ENCODE results near the gene SLC13A3. TPM values are rescaled to one million over a fixed set of nuclear protein-coding genes. Genes with fewer than 3 reads are reported as not detected.

Gene SLC13A3
- total and polyA plus RNA-seq, 2 of the 4 experiments (the other 2 are of a cell fraction): 2.5 to 4.2 TPM

DNA sequence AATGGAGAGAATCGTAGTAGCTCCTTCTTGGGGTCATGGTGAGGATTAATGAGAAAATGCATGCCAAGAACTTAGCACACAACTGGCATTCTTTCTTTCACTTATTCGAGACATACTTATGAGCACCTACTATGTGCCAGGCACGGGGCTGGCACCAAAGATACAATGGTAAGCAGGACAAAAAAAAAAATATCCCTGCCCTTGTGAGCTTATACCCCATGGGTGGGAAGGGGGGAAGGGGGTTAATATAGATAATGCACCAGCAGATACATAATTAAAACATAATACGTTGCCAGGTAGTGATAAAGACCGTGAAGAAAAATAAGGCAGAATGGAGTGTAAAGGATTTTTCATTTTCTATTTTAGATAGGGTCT, 8.3 kb downstream of the SLC13A3 start:
- 80% methylated on average over 1 of the region's 5 CpGs; no CpG with 5 or more reads in 1 of the 2 experiments for WGBS, 2 experiments (ENCODE audit: extremely low coverage in 2 of 2, insufficient read length in 1 of 2)
- Histone ChIP-seq H3K79me1 (ENCODE audit: low read depth in 1 of 2, low read length in 2 of 2) (no peaks in the 10 kb centered on the region), H3K36me3 (ENCODE audit: control insufficient read depth, insufficient read depth, low read length) (no peaks in the 10 kb centered on the region), H3K23ac (ENCODE audit: low read depth, low read length) (no peak overlapping the region), H3K9me3 (ENCODE audit: control insufficient read depth, insufficient read depth, low read length) (no peaks in the 10 kb centered on the region), H3K27ac (ENCODE audit: insufficient read depth, low read length) (no peak overlapping the region), H2BK20ac (ENCODE audit: low read depth, low read length) (no peak overlapping the region), H3K4me1 (ENCODE audit: control insufficient read depth, insufficient read depth, low read length) (peaks cover 3% of the 10 kb centered on the region; the same call in 1 of the 2 replicates), H2BK15ac (ENCODE audit: low read depth, low read length) (no peak overlapping the region), H4K8ac (ENCODE audit: low read depth in 2 of 2, low read length in 2 of 2) (no peak overlapping the region), H3K4me2 (ENCODE audit: low read depth, low read length) (no peak overlapping the region), H4K20me1 (ENCODE audit: insufficient read depth, low read length) (no peaks in the 10 kb centered on the region), H3K9me1 (ENCODE audit: insufficient read depth, low read length) (no peaks in the 10 kb centered on the region), H3K18ac (ENCODE audit: low read depth, low read length) (no peak overlapping the region), H4K91ac (ENCODE audit: insufficient read depth, low read depth, low read length) (no peak overlapping the region), H3K56ac (ENCODE audit: extremely low read depth, insufficient read depth, low read length) (no peak overlapping the region), H3K14ac (replicated peaks; ENCODE audit: low read depth, low read length) (no peak overlapping the region), H3K4ac (ENCODE audit: low read depth, low read length) (no peak overlapping the region), H2BK5ac (ENCODE audit: low read depth, low read length, poor library complexity, severe bottlenecking) (no peak overlapping the region), H2AK5ac (ENCODE audit: low read depth, low read length) (no peak overlapping the region), H3K9ac (ENCODE audit: low read depth, low read length) (no peak overlapping the region), H3K4me3 (ENCODE audit: insufficient read depth, low read depth, low read length) (no peak overlapping the region), H2AK9ac (replicated peaks; ENCODE audit: low read depth, low read length, poor library complexity) (no peak overlapping the region), H3K27me3 (ENCODE audit: control insufficient read depth, insufficient read depth, low read length) (peaks cover 2% of the 10 kb centered on the region), H4K5ac (ENCODE audit: low read depth, low read length) (no peak overlapping the region), H2BK120ac (ENCODE audit: low read depth, low read length) (no peak overlapping the region), H2AFZ (replicated peaks; ENCODE audit: low read length, poor library complexity) (no peak overlapping the region)
- ChIA-PET POLR2A (ENCODE audit: unreplicated experiment) (no interaction called here), CTCF (no interaction called here)
- TF ChIP-seq, protein P1, sequence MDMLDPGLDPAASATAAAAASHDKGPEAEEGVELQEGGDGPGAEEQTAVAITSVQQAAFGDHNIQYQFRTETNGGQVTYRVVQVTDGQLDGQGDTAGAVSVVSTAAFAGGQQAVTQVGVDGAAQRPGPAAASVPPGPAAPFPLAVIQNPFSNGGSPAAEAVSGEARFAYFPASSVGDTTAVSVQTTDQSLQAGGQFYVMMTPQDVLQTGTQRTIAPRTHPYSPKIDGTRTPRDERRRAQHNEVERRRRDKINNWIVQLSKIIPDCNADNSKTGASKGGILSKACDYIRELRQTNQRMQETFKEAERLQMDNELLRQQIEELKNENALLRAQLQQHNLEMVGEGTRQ (IDR thresholded peaks at IDR 0.05; ENCODE audit: low read depth, low read length): no peak
- TF ChIP-seq SMC3 (IDR thresholded peaks at IDR 0.05; ENCODE audit: low read depth, low read length): no peak
- TF ChIP-seq RFX5 (IDR thresholded peaks at IDR 0.05; ENCODE audit: low read depth, low read length): no peak
- TF ChIP-seq MAZ (IDR thresholded peaks at IDR 0.05; ENCODE audit: borderline replicate concordance, low read depth, low read length): no peak
- TF ChIP-seq POLR2A (IDR thresholded peaks at IDR 0.05; ENCODE audit: low read depth, low read length): no peak
- no peak for TF ChIP-seq FOS (IDR thresholded peaks at IDR 0.05; ENCODE audit: low read depth, low read length)
- no peak for TF ChIP-seq RCOR1 (IDR thresholded peaks at IDR 0.05; ENCODE audit: insufficient replicate concordance, low read length)
- TF ChIP-seq MAFK (IDR thresholded peaks at IDR 0.05; ENCODE audit: low read depth, low read length): no peak
- no peak for TF ChIP-seq NFE2L2 (IDR thresholded peaks at IDR 0.05; ENCODE audit: low read depth, low read length)
- TF ChIP-seq BHLHE40 (IDR thresholded peaks at IDR 0.05; ENCODE audit: low read depth, low read length): no peak
- TF ChIP-seq, protein P2, sequence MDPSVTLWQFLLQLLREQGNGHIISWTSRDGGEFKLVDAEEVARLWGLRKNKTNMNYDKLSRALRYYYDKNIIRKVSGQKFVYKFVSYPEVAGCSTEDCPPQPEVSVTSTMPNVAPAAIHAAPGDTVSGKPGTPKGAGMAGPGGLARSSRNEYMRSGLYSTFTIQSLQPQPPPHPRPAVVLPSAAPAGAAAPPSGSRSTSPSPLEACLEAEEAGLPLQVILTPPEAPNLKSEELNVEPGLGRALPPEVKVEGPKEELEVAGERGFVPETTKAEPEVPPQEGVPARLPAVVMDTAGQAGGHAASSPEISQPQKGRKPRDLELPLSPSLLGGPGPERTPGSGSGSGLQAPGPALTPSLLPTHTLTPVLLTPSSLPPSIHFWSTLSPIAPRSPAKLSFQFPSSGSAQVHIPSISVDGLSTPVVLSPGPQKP (IDR thresholded peaks at IDR 0.05; ENCODE audit: borderline replicate concordance, low read depth, low read length): no peak
- TF ChIP-seq CHD1 (IDR thresholded peaks at IDR 0.05; ENCODE audit: low read depth, low read length): no peak
- no peak for TF ChIP-seq RAD21 (IDR thresholded peaks at IDR 0.05; ENCODE audit: low read length)
- TF ChIP-seq MXI1 (IDR thresholded peaks at IDR 0.05; ENCODE audit: borderline replicate concordance, low read depth, low read length): no peak
- no peak for TF ChIP-seq CEBPB (IDR thresholded peaks at IDR 0.05; ENCODE audit: low read depth, low read length)
- TF ChIP-seq, protein P3, sequence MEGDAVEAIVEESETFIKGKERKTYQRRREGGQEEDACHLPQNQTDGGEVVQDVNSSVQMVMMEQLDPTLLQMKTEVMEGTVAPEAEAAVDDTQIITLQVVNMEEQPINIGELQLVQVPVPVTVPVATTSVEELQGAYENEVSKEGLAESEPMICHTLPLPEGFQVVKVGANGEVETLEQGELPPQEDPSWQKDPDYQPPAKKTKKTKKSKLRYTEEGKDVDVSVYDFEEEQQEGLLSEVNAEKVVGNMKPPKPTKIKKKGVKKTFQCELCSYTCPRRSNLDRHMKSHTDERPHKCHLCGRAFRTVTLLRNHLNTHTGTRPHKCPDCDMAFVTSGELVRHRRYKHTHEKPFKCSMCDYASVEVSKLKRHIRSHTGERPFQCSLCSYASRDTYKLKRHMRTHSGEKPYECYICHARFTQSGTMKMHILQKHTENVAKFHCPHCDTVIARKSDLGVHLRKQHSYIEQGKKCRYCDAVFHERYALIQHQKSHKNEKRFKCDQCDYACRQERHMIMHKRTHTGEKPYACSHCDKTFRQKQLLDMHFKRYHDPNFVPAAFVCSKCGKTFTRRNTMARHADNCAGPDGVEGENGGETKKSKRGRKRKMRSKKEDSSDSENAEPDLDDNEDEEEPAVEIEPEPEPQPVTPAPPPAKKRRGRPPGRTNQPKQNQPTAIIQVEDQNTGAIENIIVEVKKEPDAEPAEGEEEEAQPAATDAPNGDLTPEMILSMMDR (conservative IDR thresholded peaks at IDR 0.05; ENCODE audit: low read depth, low read length): no peak
- dilution Hi-C loops (cut with HindIII; ENCODE audit: low sequenced_read_pairs, unreplicated experiment): no loop called here
- no peak for DNase-seq
- no peak for ATAC-seq (ENCODE audit: low read depth)
- in situ Hi-C loops (cut with MboI; ENCODE audit: low sequenced_read_pairs): no loop called here
- intact Hi-C loops (cut with micrococcal nuclease): no loop called here
- no TSS peak for BruUV-seq (replicated peaks)
